Esophagus muscularis mucosa (tissue), 4 donors: Measurements from ENCODE around the gene TOM1L1.

Experiments used
- CTCF ChIP-seq, 3 experiments: fragments of 200-600 bp in 2 of 3; fragments of 450-650 bp in 1 of 3; sonication (generic) in 2 of 3; IDR thresholded peaks; one replicate each; pipeline ENCODE4 v1.5.1; 2017 to 2019; ENCODE audit warnings: antibody characterized with exemption in 3 of 3, mild to moderate bottlenecking in 2 of 3, moderate library complexity in 1 of 3
- EP300 ChIP-seq: sonication (generic); formaldehyde crosslinking; IDR thresholded peaks from one replicate; pipeline ENCODE4 v1.6.1; 2017; ENCODE audit warnings: antibody characterized with exemption
- POLR2A ChIP-seq: fragments of 450-650 bp; IDR thresholded peaks from one replicate; pipeline ENCODE4 v1.6.1; 2017; ENCODE audit warnings: antibody characterized with exemption, moderate library complexity, mild to moderate bottlenecking, low read depth
- POLR2AphosphoS5 ChIP-seq, 2 donors: sonication (generic); formaldehyde crosslinking; IDR thresholded peaks; one replicate each; pipeline ENCODE4 v1.6.1; 2017; ENCODE audit warnings: antibody characterized with exemption in 2 of 2

- TF ChIP-seq POLR2AphosphoS5 (IDR thresholded peaks at IDR 0.05) (no peak), EP300 (no peak), POLR2A (no peak), CTCF (IDR thresholded peaks at IDR 0.05) (no peak)
These were observed 74.1 kb downstream of the TOM1L1 start for GRCh38 chr17:54974759-54975158.
